Measurements from ENCODE around the gene KNL1. TPM values are rescaled to one million over a fixed set of nuclear protein-coding genes. Genes with fewer than 3 reads are reported as not detected.

The KNL1 gene
- total RNA-seq, 1 donor from 2014 or later, result 9.5 TPM

- DNase-seq (ENCODE audit: low spot score), result no peak
- H3K9me3 Mint-ChIP-seq (ENCODE audit: unreplicated experiment), result no peaks in the 10 kb centered on the region
- no peak for TF ChIP-seq CTCF (IDR thresholded peaks at IDR 0.05; ENCODE audit: unreplicated experiment)
- H3K36me3 Mint-ChIP-seq (ENCODE audit: low read depth, unreplicated experiment), result no peaks in the 10 kb centered on the region
- H3K4me1 Mint-ChIP-seq (ENCODE audit: unreplicated experiment), result peaks cover 13% of the 10 kb centered on the region
- peak overlapping the region; percentile 98 for H3K4me3 Mint-ChIP-seq (ENCODE audit: unreplicated experiment)
- H3K27ac Mint-ChIP-seq (ENCODE audit: unreplicated experiment), result peak overlapping the region; percentile 98
- H3K27me3 Mint-ChIP-seq (ENCODE audit: unreplicated experiment), result peaks cover 5% of the 10 kb centered on the region
Observed at GRCh38 chr15:40693904-40694687, 100.0 kb downstream of the KNL1 start.

GRCh38 chr15:40694688-40695468 lies 100.8 kb downstream of the KNL1 start, which contains the start of gene RAD51:
TSS of gene RAD51 (plus strand) at chr15:40695174. CDS start at chr15:40698759, 3,585 bp downstream.
- Mint-ChIP-seq H3K27me3 (ENCODE audit: unreplicated experiment) (peaks cover 5% of the 10 kb centered on the region), H3K9me3 (ENCODE audit: unreplicated experiment) (no peaks in the 10 kb centered on the region), H3K4me1 (ENCODE audit: unreplicated experiment) (peaks cover 13% of the 10 kb centered on the region), H3K4me3 (ENCODE audit: unreplicated experiment) (peak within 1 kb of the TSS; percentile 98), H3K27ac (ENCODE audit: unreplicated experiment) (peak within 1 kb of the TSS; percentile 98), H3K36me3 (ENCODE audit: low read depth, unreplicated experiment) (no peaks in the 10 kb centered on the region)
- peak; percentile 90 for DNase-seq (ENCODE audit: low spot score)
- TF ChIP-seq CTCF (IDR thresholded peaks at IDR 0.05; ENCODE audit: unreplicated experiment), result no peak

GRCh38 chr15:40695469-40695890 lies 101.4 kb downstream of the KNL1 start:
- Mint-ChIP-seq H3K27ac (ENCODE audit: unreplicated experiment) (peak overlapping the region; percentile 86), H3K27me3 (ENCODE audit: unreplicated experiment) (peaks cover 5% of the 10 kb centered on the region), H3K4me3 (ENCODE audit: unreplicated experiment) (peak overlapping the region; percentile 98), H3K4me1 (ENCODE audit: unreplicated experiment) (peaks cover 13% of the 10 kb centered on the region), H3K36me3 (ENCODE audit: low read depth, unreplicated experiment) (no peaks in the 10 kb centered on the region), H3K9me3 (ENCODE audit: unreplicated experiment) (no peaks in the 10 kb centered on the region)
- no peak for TF ChIP-seq CTCF (IDR thresholded peaks at IDR 0.05; ENCODE audit: unreplicated experiment)
- DNase-seq (ENCODE audit: low spot score), result peak; percentile 28

GRCh38 chr15:40696228-40696627 lies 102.2 kb downstream of the KNL1 start:
- no peak for TF ChIP-seq CTCF (IDR thresholded peaks at IDR 0.05; ENCODE audit: unreplicated experiment)
- Mint-ChIP-seq H3K27ac (ENCODE audit: unreplicated experiment) (no peak overlapping the region), H3K36me3 (ENCODE audit: low read depth, unreplicated experiment) (no peaks in the 10 kb centered on the region), H3K4me3 (ENCODE audit: unreplicated experiment) (peak overlapping the region; percentile 98), H3K9me3 (ENCODE audit: unreplicated experiment) (no peaks in the 10 kb centered on the region), H3K27me3 (ENCODE audit: unreplicated experiment) (peaks cover 5% of the 10 kb centered on the region), H3K4me1 (ENCODE audit: unreplicated experiment) (peaks cover 13% of the 10 kb centered on the region)
- no peak for DNase-seq (ENCODE audit: low spot score)
